ENCODE results near the gene AIG1. TPM values are rescaled to one million over a fixed set of nuclear protein-coding genes. Genes with fewer than 3 reads are reported as not detected.

The AIG1 gene
- polyA plus RNA-seq, 1 donor from 2014 or later = 23.2 TPM

GRCh38 chr6:143109196-143109595 is 48.5 kb downstream of the AIG1 start:
- Histone ChIP-seq H2AFZ (ENCODE audit: low read depth, low read length) (no peak overlapping the region), H3K9ac (ENCODE audit: low read length) (no peak overlapping the region), H3K4me2 (ENCODE audit: low read length) (no peak overlapping the region), H3K36me3 (ENCODE audit: insufficient read depth, low read length) (no peaks in the 10 kb centered on the region), H3K9me3 (ENCODE audit: low read length) (no peaks in the 10 kb centered on the region), H3K27ac (ENCODE audit: low read length) (no peak overlapping the region), H3K27me3 (ENCODE audit: insufficient read depth, low read depth, low read length) (no peaks in the 10 kb centered on the region), H3K79me2 (replicated peaks; ENCODE audit: insufficient read depth, low read length) (no peaks in the 10 kb centered on the region), H4K20me1 (ENCODE audit: insufficient read depth) (no peaks in the 10 kb centered on the region), H3F3A (ENCODE audit: insufficient read depth, low read length, poor library complexity, severe bottlenecking) (no peaks in the 10 kb centered on the region), H3K4me3 (ENCODE audit: low read length) (no peak overlapping the region), H3K9me2 (ENCODE audit: insufficient read depth, low read length) (no peaks in the 10 kb centered on the region)
- no peak for TF ChIP-seq EZH2 (IDR thresholded peaks at IDR 0.05; ENCODE audit: borderline replicate concordance, insufficient read depth, low read length, poor library complexity, severe bottlenecking)
- TF ChIP-seq RAD21 (conservative IDR thresholded peaks at IDR 0.05) = no peak
- no peak for TF ChIP-seq POLR2AphosphoS5 (IDR thresholded peaks at IDR 0.05)
- TF ChIP-seq REST (IDR thresholded peaks at IDR 0.05; ENCODE audit: borderline replicate concordance) = no peak
- no peak for TF ChIP-seq CTCF (IDR thresholded peaks at IDR 0.05; ENCODE audit: poor library complexity, severe bottlenecking)
- no peak for TF ChIP-seq TAF1 (IDR thresholded peaks at IDR 0.05; ENCODE audit: low read depth)
- no peak for TF ChIP-seq MXI1 (conservative IDR thresholded peaks at IDR 0.05; ENCODE audit: poor library complexity, severe bottlenecking)
- TF ChIP-seq EP300 (conservative IDR thresholded peaks at IDR 0.05; ENCODE audit: poor library complexity, severe bottlenecking) = no peak
- TF ChIP-seq SMC3 (conservative IDR thresholded peaks at IDR 0.05; ENCODE audit: poor library complexity) = no peak

GRCh38 chr6:143110572-143110971 is 49.9 kb downstream of the AIG1 start:
- H3K36me3 ChIP-seq (ENCODE audit: insufficient read depth, low read length) = no peaks in the 10 kb centered on the region
- H3K9me2 ChIP-seq (ENCODE audit: insufficient read depth, low read length) = no peaks in the 10 kb centered on the region
- H3F3A ChIP-seq (ENCODE audit: insufficient read depth, low read length, poor library complexity, severe bottlenecking) = no peaks in the 10 kb centered on the region
- H3K79me2 ChIP-seq (replicated peaks; ENCODE audit: insufficient read depth, low read length) = no peaks in the 10 kb centered on the region
- TF ChIP-seq RAD21 (conservative IDR thresholded peaks at IDR 0.05) (no peak), MXI1 (conservative IDR thresholded peaks at IDR 0.05; ENCODE audit: poor library complexity, severe bottlenecking) (no peak), EZH2 (IDR thresholded peaks at IDR 0.05; ENCODE audit: borderline replicate concordance, insufficient read depth, low read length, poor library complexity, severe bottlenecking) (no peak), CTCF (IDR thresholded peaks at IDR 0.05; ENCODE audit: poor library complexity, severe bottlenecking) (no peak), POLR2AphosphoS5 (IDR thresholded peaks at IDR 0.05) (no peak), SMC3 (conservative IDR thresholded peaks at IDR 0.05; ENCODE audit: poor library complexity) (no peak), REST (IDR thresholded peaks at IDR 0.05; ENCODE audit: borderline replicate concordance) (no peak), EP300 (conservative IDR thresholded peaks at IDR 0.05; ENCODE audit: poor library complexity, severe bottlenecking) (no peak), TAF1 (IDR thresholded peaks at IDR 0.05; ENCODE audit: low read depth) (no peak)
- H2AFZ ChIP-seq (ENCODE audit: low read depth, low read length) = no peak overlapping the region
- no peak overlapping the region for H3K27ac ChIP-seq (ENCODE audit: low read length)
- H3K9me3 ChIP-seq (ENCODE audit: low read length) = no peaks in the 10 kb centered on the region
- no peak overlapping the region for H3K9ac ChIP-seq (ENCODE audit: low read length)
- H3K27me3 ChIP-seq (ENCODE audit: insufficient read depth, low read depth, low read length) = no peaks in the 10 kb centered on the region
- H3K4me3 ChIP-seq (ENCODE audit: low read length) = no peak overlapping the region
- H4K20me1 ChIP-seq (ENCODE audit: insufficient read depth) = no peaks in the 10 kb centered on the region
- no peak overlapping the region for H3K4me2 ChIP-seq (ENCODE audit: low read length)
